MV-4-11 (cell line): Measurements from ENCODE around the gene SPATA22.
A peak's percentile ranks its signal among the peaks of the same experiment; 100 is the strongest.
"Not testable (repeated sequence)": the region's sequence is repeated elsewhere in the genome, so short reads cannot be mapped to it uniquely, and the experiment has no call there.

Source experiments
- DNase-seq: peaks from one replicate; lab custom pipeline; 2025; lab: John Stamatoyannopoulos, UW

The SPATA22 gene, protein sequence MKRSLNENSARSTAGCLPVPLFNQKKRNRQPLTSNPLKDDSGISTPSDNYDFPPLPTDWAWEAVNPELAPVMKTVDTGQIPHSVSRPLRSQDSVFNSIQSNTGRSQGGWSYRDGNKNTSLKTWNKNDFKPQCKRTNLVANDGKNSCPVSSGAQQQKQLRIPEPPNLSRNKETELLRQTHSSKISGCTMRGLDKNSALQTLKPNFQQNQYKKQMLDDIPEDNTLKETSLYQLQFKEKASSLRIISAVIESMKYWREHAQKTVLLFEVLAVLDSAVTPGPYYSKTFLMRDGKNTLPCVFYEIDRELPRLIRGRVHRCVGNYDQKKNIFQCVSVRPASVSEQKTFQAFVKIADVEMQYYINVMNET

DNA sequence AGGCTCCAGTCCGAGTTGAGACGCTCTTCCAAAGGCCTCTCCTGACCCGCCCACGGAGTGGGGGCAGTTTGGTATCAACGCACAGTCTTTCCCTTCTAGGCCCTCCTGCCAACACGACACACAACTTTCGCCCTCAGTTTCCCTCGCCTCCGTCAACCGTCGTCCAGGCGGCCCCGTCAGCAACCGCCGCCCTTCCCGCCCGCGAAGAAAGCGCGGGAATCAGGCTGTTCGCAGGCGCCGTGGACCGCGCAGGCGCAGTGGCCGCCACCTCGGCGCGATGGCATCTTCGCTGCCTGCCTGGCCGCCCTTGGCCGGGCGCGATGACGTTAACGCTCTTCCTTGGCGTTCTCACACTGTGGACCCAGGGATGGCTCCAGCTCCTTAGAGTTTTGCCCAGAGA is at the start of gene SPATA22:
TSS of gene SPATA22 (minus strand) at position 221 of the 400 bp plus-strand sequence. CDS start 2,494 bp downstream, outside the sequence.
- DNase-seq: no peak

DNA sequence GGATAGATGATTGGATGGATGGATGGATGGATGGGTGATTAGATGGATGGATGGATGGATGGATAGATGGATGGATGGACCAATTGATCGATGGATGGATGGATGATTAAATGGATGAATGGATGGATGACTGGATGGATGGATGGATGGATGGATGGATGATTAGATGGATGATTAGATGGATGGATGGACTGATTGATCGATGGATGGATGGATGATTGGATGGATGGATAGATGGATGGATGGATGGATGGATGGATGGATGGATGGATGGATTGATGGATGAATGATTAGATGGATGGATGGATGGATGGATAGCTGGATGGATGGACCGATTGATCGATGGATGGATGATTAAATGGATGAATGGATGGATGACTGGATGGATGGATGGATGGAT is 47.9 kb upstream of the SPATA22 start:
- DNase-seq: not testable (repeated sequence)

DNA sequence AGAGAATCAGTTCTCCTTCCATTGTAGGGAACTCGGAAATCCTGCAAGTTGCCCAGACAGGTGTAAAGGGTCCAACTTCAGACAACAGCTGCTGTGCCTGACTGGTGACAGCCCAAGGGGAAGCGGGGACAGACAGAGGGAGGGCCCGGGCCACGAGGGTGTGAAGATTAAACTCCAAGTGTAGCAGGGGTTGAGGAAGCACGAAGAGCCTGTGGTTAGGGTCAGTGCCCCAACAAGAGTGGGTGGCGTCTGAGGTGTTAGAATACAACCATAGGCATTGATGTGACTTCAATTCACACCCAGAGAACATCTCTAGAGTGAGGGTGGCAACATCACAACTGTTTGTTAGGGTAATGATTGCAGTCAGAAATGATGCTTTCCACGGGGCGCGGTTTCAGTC is 43.3 kb upstream of the SPATA22 start:
- no peak for DNase-seq

DNA sequence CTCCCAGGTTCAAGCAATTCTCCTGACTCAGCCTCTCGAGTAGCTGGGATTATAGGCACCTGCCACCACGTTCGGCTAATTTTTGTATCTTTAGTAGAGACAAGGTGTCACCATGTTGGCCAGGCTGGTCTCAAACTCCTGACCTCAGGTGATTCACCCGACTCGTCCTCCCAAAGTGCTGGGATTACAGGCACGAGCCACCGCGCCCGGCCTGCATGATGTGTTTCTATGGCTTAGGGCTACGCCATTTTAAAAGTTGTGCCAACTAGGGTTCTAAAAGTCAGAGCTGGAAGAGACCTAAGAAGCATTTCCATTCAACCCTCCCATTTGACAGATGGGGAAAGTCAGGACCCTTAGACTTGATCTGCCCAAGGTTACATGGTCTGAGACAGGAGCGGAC is 42.5 kb upstream of the SPATA22 start:
- not testable (repeated sequence) for DNase-seq

DNA sequence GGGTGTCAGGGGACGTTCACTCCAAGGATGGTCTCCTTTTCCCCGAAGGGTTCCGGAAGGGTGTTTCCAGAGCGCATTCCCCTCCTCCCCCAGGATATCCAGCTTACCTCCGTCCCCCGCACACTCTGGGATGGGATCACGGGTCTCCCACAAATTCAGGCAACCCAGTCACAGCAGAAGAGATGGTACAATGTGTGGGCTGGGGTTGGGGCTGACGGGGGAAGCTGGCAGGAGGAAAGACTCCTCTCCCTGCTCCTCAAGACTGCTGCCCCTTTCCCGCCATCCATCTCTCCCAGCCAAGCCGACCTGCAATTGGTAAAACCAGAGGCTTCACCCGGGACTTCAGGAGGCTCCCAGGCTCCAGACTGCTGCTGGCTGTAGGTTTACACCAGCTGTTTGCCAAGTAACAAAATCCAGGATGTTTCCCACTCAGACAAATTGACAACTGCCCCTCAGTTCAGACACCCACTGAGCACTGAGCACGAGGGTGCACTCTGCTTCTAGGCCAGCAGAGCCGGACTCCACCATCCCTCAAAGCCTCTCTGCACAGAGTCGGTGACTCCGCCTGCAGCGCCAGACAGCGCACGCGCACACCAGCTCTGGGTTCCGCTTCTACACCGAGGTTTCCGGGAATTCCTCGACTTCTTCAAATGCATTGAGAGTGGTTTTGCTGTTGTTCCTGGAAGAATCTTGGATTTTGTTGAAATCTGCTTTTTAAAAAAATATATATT is 41.9 kb upstream of the SPATA22 start:
- no peak for DNase-seq

DNA sequence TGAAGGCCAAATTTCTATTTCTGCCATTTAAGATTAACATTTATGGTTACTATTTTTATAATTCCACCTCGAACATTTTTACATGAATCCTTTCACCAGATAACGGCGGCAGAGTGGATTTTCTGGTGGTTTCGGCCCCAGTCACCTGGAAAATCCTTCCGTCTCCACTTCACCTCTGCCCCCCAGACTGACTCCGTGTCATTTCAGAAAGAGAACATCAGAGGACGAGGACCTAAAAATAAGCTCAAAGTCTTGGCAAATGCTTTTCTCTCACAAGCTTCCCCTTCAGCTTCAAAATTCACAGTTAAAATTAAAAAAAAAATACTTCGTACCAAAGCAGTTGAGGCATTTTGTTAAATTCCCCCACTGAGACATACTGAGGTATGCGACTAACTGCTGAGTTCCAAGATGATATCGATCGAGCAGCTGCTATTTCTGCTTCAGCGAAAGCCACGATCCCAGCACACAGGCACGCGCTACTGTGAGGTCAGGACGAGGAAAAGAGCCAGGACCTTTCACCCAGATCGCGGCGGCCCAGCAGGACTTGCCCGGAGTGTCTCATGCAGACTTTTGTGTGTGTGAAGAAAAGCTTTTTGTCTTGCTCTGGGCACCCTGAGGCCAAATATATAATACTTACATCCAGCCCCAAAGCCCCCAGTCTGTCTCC is 41.0 kb upstream of the SPATA22 start:
- no peak for DNase-seq

DNA sequence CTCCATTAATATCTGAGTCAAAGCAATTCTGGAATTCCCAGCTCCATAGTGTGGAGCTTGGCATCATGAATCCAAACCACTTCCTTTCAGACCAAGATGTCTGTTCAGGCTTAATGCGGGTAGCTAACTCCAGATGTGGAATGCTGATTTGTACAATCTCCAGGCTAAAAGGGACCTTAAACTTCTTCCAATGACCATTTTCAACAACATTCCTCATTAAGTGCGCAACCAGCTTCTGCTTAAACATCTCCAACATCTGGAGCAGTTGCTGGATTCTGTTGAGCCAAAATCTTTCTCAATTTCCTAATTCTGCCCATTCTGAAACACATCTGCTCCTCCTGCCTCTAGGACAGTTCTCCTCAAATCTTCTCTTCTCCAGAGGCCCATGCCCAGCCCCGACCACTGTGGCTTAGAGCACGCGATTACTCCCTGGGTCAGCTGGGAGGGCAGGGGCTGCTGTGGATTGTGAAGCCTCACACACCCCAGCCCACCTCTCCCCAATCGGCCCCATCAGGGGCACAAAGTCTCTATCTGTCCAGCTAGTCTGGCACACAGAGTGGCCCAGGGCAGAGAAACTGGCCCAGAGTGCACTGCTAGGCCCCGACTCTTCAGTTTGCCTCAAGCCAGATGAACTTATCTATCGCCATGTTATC is 40.4 kb upstream of the SPATA22 start:
- no peak for DNase-seq

DNA sequence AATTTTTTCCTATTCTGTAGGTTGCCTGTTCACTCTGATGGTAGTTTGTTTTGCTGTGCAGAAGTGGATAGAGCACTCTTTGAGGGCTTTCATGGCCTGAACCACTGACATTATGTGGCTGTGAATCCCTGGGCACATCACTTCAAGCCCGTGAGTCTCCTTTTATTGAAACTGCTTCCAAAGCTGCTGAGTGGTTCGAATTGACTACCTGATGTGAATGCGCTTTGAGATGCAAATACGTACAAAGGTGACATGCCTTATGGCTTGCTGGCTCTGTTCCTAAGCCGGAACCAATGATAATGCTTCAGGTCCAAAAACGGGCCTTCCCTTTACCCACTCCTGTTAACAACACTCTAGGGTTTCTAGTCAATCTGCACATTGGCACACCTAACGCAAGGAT is 38.5 kb upstream of the SPATA22 start:
- no peak for DNase-seq

DNA sequence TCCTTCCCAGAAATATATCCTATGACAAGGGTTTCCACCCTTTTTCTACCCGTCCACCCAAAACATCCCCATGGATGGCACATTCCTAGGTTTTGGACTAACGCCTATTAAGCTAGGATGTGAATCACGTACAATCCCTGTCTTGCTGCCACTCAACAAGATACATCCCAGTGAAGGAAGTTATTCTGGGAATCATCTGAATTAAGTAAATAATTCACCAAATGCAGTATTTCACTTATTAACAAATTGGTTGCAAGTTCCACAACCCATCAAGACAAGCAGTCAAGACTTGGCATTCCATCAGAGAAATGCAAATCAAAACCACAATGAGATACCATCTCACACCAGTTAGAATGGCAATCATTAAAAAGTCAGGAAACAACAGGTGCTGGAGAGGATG is 36.2 kb upstream of the SPATA22 start:
- no peak for DNase-seq

DNA sequence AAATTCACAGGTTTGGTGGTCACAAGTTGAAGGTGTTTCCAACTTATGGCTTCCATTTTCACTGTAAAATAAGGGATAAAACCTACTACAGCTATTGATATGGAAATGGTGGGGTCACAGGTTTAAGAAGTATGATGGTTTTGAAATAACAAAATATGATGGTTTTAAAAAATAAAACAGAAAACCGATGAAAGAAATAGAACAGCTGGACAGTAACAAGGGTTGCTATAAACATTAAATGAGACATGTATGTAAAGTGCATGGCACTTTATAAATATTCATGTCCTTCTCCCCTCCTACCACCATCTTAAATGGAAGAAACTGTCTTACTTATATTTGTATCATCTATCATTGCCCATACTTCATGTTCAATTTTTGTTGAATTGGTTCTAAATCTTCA is 35.5 kb upstream of the SPATA22 start:
- no peak for DNase-seq

DNA sequence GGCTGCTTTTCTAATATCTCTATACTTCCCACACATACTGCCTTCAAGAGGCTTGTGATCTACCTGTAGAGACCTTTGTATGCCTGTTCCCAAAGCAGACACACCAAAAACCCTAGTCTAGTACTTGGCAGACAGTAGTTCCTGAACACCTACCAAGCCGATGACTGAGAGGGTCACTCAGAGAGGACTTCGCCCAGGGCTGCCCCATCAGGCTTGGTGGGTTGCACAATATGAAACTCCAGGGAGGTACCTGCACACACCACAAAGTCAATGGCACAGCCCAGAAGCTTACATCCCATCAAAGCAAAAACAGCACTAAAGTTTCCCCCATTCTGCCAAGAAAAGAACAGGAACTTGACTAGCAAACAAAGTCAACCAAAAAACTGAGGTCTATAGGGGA is 34.4 kb upstream of the SPATA22 start:
- no peak for DNase-seq

DNA sequence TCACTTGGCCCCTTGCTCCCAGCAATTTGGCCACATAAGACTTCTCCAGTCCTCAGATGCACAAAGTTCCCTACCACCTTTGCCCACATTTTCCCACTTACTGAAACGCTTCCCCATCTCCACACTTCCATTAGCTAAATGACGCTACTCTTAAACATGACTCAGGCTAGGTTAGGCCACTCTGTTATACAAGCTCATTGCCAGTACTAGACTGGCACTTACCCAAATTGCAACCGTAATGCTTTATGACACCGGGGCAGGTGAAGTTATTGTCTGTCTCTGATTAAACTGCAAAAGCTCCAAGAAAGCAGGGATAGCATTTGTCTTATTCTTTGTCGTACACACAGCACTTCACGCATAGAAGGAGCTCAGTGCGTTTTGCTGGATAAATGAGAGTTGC is 33.4 kb upstream of the SPATA22 start:
- no peak for DNase-seq

DNA sequence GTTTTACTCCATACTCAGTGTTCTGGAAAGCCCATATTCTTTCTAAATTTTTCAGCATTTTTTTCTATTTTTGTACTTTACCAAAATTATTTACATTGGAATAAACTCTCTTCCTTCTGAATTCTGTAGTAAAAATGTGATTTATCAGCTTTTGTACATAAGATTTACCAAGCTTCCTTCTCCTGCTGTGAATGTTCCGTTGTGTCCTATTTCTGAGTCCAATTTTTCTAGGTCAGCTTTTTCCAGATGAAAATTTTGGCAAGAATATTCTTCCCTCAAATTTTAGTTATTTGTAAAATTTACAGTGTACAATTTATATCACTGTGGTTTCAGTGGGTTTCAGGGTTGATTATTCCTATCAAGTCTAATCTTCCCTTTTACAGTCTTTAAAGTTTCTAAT is 31.7 kb upstream of the SPATA22 start:
- no peak for DNase-seq

DNA sequence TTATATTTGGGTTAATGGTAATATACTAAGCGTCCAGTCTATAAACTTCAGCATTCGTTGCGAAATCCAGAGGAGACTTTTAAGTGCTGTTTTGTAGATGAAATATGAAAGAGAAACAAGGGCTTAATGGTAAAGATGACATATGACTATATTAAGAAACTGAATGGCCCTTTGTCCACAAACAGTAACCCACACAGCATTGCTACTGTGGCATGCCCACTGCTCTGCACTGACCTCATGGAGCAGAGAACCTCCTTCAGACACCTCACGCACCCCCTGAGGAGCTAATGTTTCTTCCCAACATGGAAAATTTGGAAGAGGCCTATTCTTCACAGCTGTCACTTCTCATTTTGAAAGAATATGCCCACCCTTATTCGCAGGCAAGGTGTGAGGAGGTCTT is 30.8 kb upstream of the SPATA22 start:
- DNase-seq: peak; percentile 28

DNA sequence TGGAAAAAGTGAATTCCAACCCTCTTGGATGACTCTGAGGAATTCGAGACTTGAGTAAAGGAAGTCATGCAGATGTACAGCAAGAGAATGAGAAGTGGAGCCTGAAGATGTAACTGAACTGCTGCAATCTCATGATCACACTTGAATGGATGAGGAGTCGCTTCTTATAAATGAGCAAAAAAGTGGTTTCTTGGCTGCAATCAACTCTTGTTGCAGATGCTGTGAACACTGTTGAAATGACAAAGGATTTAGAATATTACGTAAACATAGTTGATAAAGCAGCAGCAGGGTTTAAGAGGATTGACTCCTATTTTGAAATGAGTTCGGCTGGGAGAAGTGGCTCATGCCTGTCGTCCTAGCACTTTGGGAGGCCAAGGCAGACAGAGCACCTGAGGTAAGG is 29.7 kb upstream of the SPATA22 start:
- peak; percentile 69 for DNase-seq

DNA sequence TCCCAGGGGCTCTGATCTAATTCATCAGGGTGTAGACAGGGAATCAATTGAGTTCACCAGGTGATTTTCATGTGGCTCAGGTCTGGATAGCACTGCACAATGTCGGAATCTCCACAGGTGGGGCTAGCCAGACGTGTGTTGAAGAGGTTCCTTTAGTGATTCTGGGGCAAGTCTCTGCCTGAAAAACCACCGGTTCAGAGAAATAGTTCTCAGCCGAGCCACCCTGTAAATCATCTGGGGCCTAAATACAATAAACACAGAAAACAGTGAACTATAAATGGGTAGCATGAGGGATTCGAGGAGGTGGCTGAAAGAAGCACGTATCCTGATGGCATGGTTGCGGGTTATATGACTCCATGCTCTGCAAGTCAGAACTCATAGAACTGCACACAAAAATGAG is 25.5 kb upstream of the SPATA22 start:
- no peak for DNase-seq

DNA sequence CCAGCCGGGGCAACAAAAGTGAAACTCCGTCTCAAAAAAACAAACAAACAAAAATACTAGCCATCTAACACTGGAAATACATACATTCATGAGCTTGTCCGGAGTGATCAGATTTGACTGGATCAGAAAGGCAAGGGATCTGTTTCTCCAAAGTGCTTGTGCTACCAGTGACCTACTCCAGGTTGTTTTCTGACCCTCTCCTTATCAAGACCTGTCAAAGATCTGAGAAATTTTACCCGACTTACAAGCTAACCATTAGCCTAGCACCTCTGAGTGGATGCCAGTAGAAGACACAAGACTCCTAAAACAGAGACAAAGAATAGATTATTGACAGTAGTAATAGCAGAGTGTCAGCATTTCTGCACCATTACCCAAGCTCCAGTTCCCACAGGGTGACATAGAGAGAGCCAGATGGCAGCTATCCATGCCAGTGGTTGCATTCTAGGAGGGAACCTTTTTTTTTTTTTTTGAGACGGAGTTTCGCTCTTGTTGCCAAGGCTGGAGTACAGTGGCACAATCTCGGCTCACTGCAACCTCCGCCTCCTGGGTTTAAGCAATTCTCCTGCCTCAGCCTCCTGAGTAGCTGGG is 14.0 kb upstream of the SPATA22 start:
- DNase-seq: no peak

DNA sequence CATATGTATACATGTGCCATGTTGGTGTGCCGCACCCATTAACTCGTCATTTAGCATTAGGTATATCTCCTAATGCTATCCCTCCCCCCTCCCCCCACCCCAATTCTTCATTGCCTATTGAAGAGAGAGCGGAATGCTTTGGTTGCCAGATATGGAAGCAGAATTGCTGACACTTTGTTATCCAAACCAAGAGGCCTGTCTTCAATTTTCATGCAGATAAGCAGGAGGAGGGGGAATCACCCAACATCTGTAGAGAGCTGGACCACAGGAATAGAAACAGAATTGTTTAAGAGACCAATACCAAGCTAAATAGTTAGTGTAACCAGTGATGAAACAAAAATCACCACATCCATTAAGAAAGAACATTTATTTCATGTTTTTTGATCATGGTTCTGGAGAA is 11.2 kb upstream of the SPATA22 start:
- DNase-seq: no peak

DNA sequence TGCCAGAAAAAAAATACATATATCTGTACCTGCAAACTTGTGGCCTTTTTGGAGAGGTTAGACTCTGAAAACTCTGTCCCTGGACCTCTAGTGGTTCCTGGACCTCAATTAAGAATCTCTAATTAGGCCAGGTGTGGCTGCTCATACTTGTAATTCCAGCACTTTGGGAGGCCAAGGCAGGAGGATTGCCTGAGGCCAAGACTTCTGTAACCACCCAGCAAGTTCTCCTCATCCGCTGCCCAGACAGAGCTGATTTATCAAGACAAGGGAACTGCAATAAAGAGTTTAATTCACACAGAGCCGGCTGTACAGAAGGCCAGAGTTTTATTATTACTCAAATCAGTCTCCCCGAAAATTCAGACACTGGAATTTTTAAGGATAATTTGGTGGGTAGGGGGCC is 8.4 kb upstream of the SPATA22 start:
- DNase-seq: no peak

DNA sequence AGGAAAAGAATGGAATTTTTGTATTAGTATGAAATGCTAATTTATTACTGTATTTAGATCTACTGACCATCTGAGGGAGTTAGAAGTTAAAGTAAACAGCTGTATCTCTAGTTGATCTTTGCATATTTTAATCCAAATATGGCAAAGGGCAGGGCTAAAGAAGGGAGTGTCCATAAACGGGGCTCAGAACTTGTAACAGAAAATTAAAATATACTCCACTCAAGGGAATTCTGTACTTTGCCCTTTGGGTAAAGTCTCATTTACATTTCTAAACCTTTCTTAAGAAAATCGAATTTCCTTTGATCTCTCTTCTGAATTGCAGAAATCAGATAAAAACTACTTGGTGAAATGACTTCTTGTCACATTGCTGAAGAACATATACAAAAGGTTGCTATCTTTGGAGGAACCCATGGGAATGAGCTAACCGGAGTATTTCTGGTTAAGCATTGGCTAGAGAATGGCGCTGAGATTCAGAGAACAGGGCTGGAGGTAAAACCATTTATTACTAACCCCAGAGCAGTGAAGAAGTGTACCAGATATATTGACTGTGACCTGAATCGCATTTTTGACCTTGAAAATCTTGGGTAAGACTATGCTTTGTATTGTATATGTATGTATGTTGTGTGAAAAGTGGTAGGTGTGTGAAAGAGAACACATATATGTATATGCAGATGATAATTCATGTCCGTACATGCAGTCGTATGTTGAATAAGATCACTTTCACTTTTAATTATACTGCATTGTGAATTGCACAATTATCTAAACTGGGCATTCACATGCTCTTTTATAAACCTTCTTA is 4.4 kb upstream of the SPATA22 start, which contains the start of gene ASPA:
TSS of gene ASPA (plus strand) at position 186 of the 799 bp plus-strand sequence. CDS start at position 349, 163 bp downstream.
- no peak for DNase-seq

DNA sequence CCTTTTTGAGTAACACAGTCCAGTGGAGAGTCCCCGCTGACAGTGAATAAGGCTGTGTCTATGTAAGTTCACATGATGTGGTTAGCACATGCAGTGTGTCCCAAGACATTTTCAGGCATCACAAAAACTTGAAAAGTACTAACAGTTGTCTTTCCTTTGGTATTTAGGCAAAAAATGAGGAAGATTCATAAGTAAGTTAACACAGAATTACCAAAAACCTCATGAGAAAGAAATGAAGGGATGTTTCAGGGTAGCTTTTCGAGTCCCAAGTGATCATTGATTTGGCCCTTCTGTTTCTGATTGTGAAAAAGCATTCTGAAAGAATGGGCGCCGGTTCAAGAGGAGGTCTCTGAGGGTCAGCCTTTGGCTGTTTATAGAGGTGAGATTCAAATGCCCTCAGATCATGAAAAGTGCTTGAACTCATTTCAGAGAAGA is 3.6 kb upstream of the SPATA22 start:
- no peak for DNase-seq
